A549 treated with AZD9567 at 1 μM for 4 hours (cell line): Measurements from ENCODE around the gene MAPKAPK5. TPM values are rescaled to one million over a fixed set of nuclear protein-coding genes. Genes with fewer than 3 reads are reported as not detected.

Experiments
- total RNA-seq: library from RNA; stranded (reverse); fragments of 200-300 nt; extraction: Qiagen RNA extraction; gene quantifications from 5 replicates; pipeline ENCODE4 v1.2.3, GENCODE V29; 2022; ENCODE audit not compliant: insufficient read depth

Gene MAPKAPK5
- 53.0 to 64.6 TPM (median 57.4 TPM) in 5 replicates for total RNA-seq

GRCh38 chr12:111841750-111842555 lies at the start of gene MAPKAPK5:
MAPKAPK5 (plus strand) TSS chr12:111842228; CDS start chr12:111842734, 506 bp downstream.

Other genes starting within 250 kb of the MAPKAPK5 start
- gene ATXN2, start 242.9 kb upstream of the MAPKAPK5 start, total RNA-seq, result 46.4 to 52.8 TPM (median 49.5 TPM) in 5 replicates
- 12.7 to 14.2 TPM (median 13.0 TPM) in 5 replicates for gene BRAP, start 156.3 kb upstream of the MAPKAPK5 start, total RNA-seq
- 10.2 to 13.1 TPM (median 10.4 TPM) in 5 replicates for gene ACAD10, start 156.2 kb upstream of the MAPKAPK5 start, total RNA-seq
- 83.2 to 92.6 TPM (median 88.6 TPM) in 5 replicates for gene ALDH2, start 75.3 kb upstream of the MAPKAPK5 start, total RNA-seq
- 4.8 to 11.9 TPM (median 6.1 TPM) in 5 replicates for gene TMEM116, start 170.9 kb downstream of the MAPKAPK5 start, total RNA-seq
- 116 to 134 TPM (median 129 TPM) in 5 replicates for gene ERP29, start 171.2 kb downstream of the MAPKAPK5 start, total RNA-seq